CD14-positive monocyte (primary cell): Measurements from ENCODE around the gene GRN. TPM values are rescaled to one million over a fixed set of nuclear protein-coding genes. Genes with fewer than 3 reads are reported as not detected.

Source experiments
- DNase-seq, 3 donors: peaks; one replicate each; pipeline ENCODE4 v3.0.0-alpha.2; 2011 to 2022
- H2AFZ ChIP-seq: 2 replicates; pipeline ENCODE4 v1.6.0; 2012; ENCODE audit warnings: mild to moderate bottlenecking, low read depth, low read length, inconsistent platforms; ENCODE audit not compliant: insufficient read depth, poor library complexity, severe bottlenecking
- H3K27ac ChIP-seq, 2 donors: 1 replicate in 1 of 2; 2 replicates in 1 of 2; pipeline ENCODE4 v1.5.1; 2012 to 2013; ENCODE audit warnings: low read length in 2 of 2, control low read depth in 1 of 2, inconsistent platforms in 1 of 2, low read depth in 1 of 2, mild to moderate bottlenecking in 1 of 2
- H3K27me3 ChIP-seq, 2 donors: one replicate each; pipeline versions ENCODE4 v1.6.0 to v1.6.1; 2011 to 2013; ENCODE audit warnings: low read length in 2 of 2; ENCODE audit not compliant: control insufficient read depth in 2 of 2, insufficient read depth in 2 of 2
- H3K36me3 ChIP-seq, 2 donors: replicated peaks in 1 of 2; 1 replicate in 1 of 2; 2 replicates in 1 of 2; pipeline versions ENCODE4 v1.5.1 to v1.6.1; 2012 to 2013; ENCODE audit warnings: low read length in 2 of 2, control low read depth in 1 of 2, inconsistent platforms in 1 of 2, mild to moderate bottlenecking in 1 of 2; ENCODE audit not compliant: insufficient read depth in 2 of 2, control insufficient read depth in 1 of 2
- H3K4me1 ChIP-seq, 2 donors: 1 replicate in 1 of 2; 2 replicates in 1 of 2; pipeline versions ENCODE4 v1.5.1 to v1.6.1; 2012 to 2013; ENCODE audit warnings: low read length in 2 of 2, control low read depth in 1 of 2, inconsistent platforms in 1 of 2, mild to moderate bottlenecking in 1 of 2, moderate library complexity in 1 of 2; ENCODE audit not compliant: insufficient read depth in 2 of 2, control insufficient read depth in 1 of 2
- H3K4me2 ChIP-seq: replicated peaks from 2 replicates; pipeline ENCODE3; 2012; ENCODE audit warnings: low read length, moderate library complexity, mild to moderate bottlenecking; ENCODE audit not compliant: poor library complexity, severe bottlenecking; ENCODE audit errors: extremely low read depth
- H3K4me3 ChIP-seq, 3 experiments: fragments of 200-600 bp in 1 of 3; sonication (generic) in 1 of 3; replicated peaks in 1 of 3; 1 replicate in 2 of 3; 2 replicates in 1 of 3; pipeline ENCODE4 v1.5.1; 2011 to 2013; ENCODE audit warnings: low read length in 3 of 3, mild to moderate bottlenecking in 3 of 3, control low read depth in 2 of 3, low read depth in 2 of 3, inconsistent platforms in 1 of 3, moderate library complexity in 1 of 3
- H3K79me2 ChIP-seq: 2 replicates; pipeline ENCODE4 v1.6.0; 2012; ENCODE audit warnings: mild to moderate bottlenecking, control low read depth, inconsistent platforms, low read length, moderate library complexity; ENCODE audit not compliant: insufficient read depth
- H3K9ac ChIP-seq: 2 replicates; pipeline ENCODE4 v1.6.0; 2017; ENCODE audit warnings: low read length, mild to moderate bottlenecking; ENCODE audit not compliant: insufficient read depth, poor library complexity, severe bottlenecking
- H3K9me3 ChIP-seq, 2 donors: replicated peaks in 1 of 2; 1 replicate in 1 of 2; 2 replicates in 1 of 2; pipeline versions ENCODE4 v1.5.1 to v1.6.1; 2012 to 2013; ENCODE audit warnings: low read length in 2 of 2, control low read depth in 1 of 2; ENCODE audit not compliant: control insufficient read depth in 1 of 2, insufficient read depth in 1 of 2
- H4K20me1 ChIP-seq: 2 replicates; pipeline ENCODE4 v1.6.0; 2012; ENCODE audit warnings: mild to moderate bottlenecking, low read length, control low read depth, moderate library complexity; ENCODE audit not compliant: insufficient read depth
- H3K27ac Mint-ChIP-seq, 7 donors: one replicate each; pipeline ENCODE4 v1.8.0; 2020; ENCODE audit warnings: mild to moderate bottlenecking in 7 of 7, mixed read lengths in 7 of 7, moderate library complexity in 6 of 7, inconsistent platforms in 2 of 7
- H3K27me3 Mint-ChIP-seq, 3 donors: one replicate each; pipeline ENCODE4 v1.8.0; 2021 to 2022; ENCODE audit warnings: low read depth in 3 of 3, mild to moderate bottlenecking in 3 of 3, mixed read lengths in 3 of 3, moderate library complexity in 3 of 3, inconsistent platforms in 1 of 3
- H3K36me3 Mint-ChIP-seq, 2 donors: one replicate each; pipeline ENCODE4 v1.8.0; 2020; ENCODE audit warnings: mixed read lengths in 2 of 2, inconsistent platforms in 1 of 2, mild to moderate bottlenecking in 1 of 2
- H3K4me1 Mint-ChIP-seq: one replicate; pipeline ENCODE4 v1.8.0; 2020; ENCODE audit warnings: mild to moderate bottlenecking, mixed read lengths
- H3K4me3 Mint-ChIP-seq, 2 donors: one replicate each; pipeline ENCODE4 v1.8.0; 2020; ENCODE audit warnings: mild to moderate bottlenecking in 2 of 2, mixed read lengths in 2 of 2, moderate library complexity in 1 of 2
- H3K9me3 Mint-ChIP-seq, 7 donors: one replicate each; pipeline ENCODE4 v1.8.0; 2020 to 2022; ENCODE audit warnings: mixed read lengths in 7 of 7, mild to moderate bottlenecking in 6 of 7, moderate library complexity in 6 of 7, inconsistent platforms in 2 of 7
- CTCF ChIP-seq: fragments of 200-600 bp; IDR thresholded peaks from one replicate; pipeline ENCODE4 v1.8.0; 2022; ENCODE audit warnings: antibody characterized with exemption, mild to moderate bottlenecking
- WGBS: methylation state at CpG from one replicate; pipeline ENCODE4 v1.1.5; 2013; ENCODE audit warnings: missing lambda C conversion rate; ENCODE audit not compliant: insufficient coverage; 5-methylcytosine and 5-hydroxymethylcytosine counted together
- intact Hi-C, 2 donors: fragments of 100-400 bp; cut with micrococcal nuclease; formaldehyde crosslinking; loops; one replicate each; pipeline versions ENCODE4 v1.15.0 to v1.15.1; 2023
- polyA plus RNA-seq, 3 donors: library from polyadenylated mRNA; depleted of rRNA in 1 of 3; unstranded in 2 of 3; stranded (reverse) in 1 of 3; fragments of 300-500 nt in 2 of 3; fragments of >200 nt in 1 of 3; fragmentation: Illumina TruSeq in 2 of 3; gene quantifications; 1 replicate in 2 of 3; 2 replicates in 1 of 3; pipeline ENCODE4 v1.2.3, GENCODE V29; 2012 to 2021

GRN gene
- polyA plus RNA-seq, 3 donors, result 1,303 to 1,960 (median 1,361) TPM

DNA sequence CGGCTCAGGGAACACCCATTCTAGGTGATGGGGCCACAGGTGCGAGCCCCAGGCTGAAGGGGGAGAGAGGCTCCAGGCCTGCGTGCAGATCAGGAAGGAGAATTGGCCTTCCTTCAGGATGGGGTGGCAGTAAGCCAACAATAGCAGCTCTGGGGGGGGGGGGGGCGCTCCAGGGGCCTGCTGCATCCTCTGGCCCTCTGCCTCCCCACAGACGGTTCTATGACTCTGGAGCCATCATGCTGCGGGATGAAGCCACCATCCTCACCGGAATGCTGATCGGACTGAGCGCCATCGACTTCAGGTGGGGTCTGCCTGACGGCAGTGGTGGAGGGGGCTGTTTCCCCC lies 30.6 kb upstream of the GRN start:
- Mint-ChIP-seq H3K36me3 (peaks cover 11 to 18% of the 10 kb centered on the region in 2 donors), H3K4me3 (peak overlapping the region in 1 of 2 donors; percentile 73), H3K9me3 (peaks cover 3 to 20% (median 14%) of the 10 kb centered on the region in 7 donors), H3K4me1 (peaks cover 21% of the 10 kb centered on the region), H3K27me3 (peaks cover 59 to 69% (median 68%) of the 10 kb centered on the region in 3 donors), H3K27ac (peak overlapping the region in 1 of 7 donors; percentile 45)
- intact Hi-C loops, result no loop called here
- Histone ChIP-seq H3K36me3 (peaks cover under 1 to 4% of the 10 kb centered on the region in 2 donors), H3K27me3 (peaks cover 29 to 63% of the 10 kb centered on the region in 2 donors), H3K9me3 (peaks cover 4 to 19% of the 10 kb centered on the region in 2 donors), H3K4me1 (peaks cover 5 to 14% of the 10 kb centered on the region in 2 donors), H3K27ac (no peak overlapping the region), H3K9ac (no peak overlapping the region), H2AFZ (no peak overlapping the region), H3K4me3 (peak overlapping the region in 1 of 3 experiments; percentile 54), H3K4me2 (peak overlapping the region; percentile 32), H4K20me1 (no peaks in the 10 kb centered on the region), H3K79me2 (no peaks in the 10 kb centered on the region)
- no peak for TF ChIP-seq CTCF
- WGBS, result 40% methylated on average over 1 of the region's 11 CpGs
- no peak for DNase-seq

- H3K4me3 Mint-ChIP-seq, result peak overlapping the region in 1 of 2 donors; percentile 75
- H3K36me3 ChIP-seq, result peaks cover 7 to 9% of the 10 kb centered on the region in 2 donors
- intact Hi-C loops, result loop anchor here in 1 of 2 donors (5.0 kb wide), 1 partner anchor 37 kb away; no protein-coding TSS in a partner anchor
- no peak overlapping the region for H3K27ac ChIP-seq
- H3K27ac Mint-ChIP-seq, result peak overlapping the region in 1 of 7 donors; percentile 32
- peaks cover 3 to 20% (median 14%) of the 10 kb centered on the region in 7 donors for H3K9me3 Mint-ChIP-seq
- peak; percentile 25 to 36 (median 30) for DNase-seq
- peaks cover 4 to 19% of the 10 kb centered on the region in 2 donors for H3K9me3 ChIP-seq
- TF ChIP-seq CTCF, result no peak
- H3K27me3 Mint-ChIP-seq, result peaks cover 53 to 67% (median 63%) of the 10 kb centered on the region in 3 donors
- H3K4me2 ChIP-seq, result peak overlapping the region; percentile 32
- H2AFZ ChIP-seq, result peak overlapping the region; percentile 62
- H3K4me3 ChIP-seq, result peak overlapping the region in 1 of 3 experiments; percentile 54
- no peaks in the 10 kb centered on the region for H4K20me1 ChIP-seq
- peaks cover 5 to 14% of the 10 kb centered on the region in 2 donors for H3K4me1 ChIP-seq
- H3K79me2 ChIP-seq, result no peaks in the 10 kb centered on the region
- no peak overlapping the region for H3K9ac ChIP-seq
- under 1% methylated on average over 72 of the region's 81 CpGs for WGBS
- peaks cover 29 to 60% of the 10 kb centered on the region in 2 donors for H3K27me3 ChIP-seq
- H3K36me3 Mint-ChIP-seq, result peaks cover 17 to 24% of the 10 kb centered on the region in 2 donors
- H3K4me1 Mint-ChIP-seq, result peaks cover 16% of the 10 kb centered on the region
Measured at GRCh38 chr17:44314869-44315661, 30.0 kb upstream of the GRN start.
